Loucy (cell line): Measurements from ENCODE around the gene NEK6.
A peak's percentile ranks its signal among the peaks of the same experiment; 100 is the strongest.
"Not testable (repeated sequence)": the region's sequence is repeated elsewhere in the genome, so short reads cannot be mapped to it uniquely, and the experiment has no call there.

ENCODE experiments used
- H2AFZ ChIP-seq: fragments of 200-600 bp; sonication (generic); 2 replicates; pipeline ENCODE4 v1.6.0; 2016; ENCODE audit warnings: antibody characterized with exemption, mild to moderate bottlenecking, low read length, moderate library complexity
- H3F3A ChIP-seq: fragments of 200-600 bp; 2 replicates; pipeline ENCODE4 v1.6.0; 2016; ENCODE audit warnings: antibody characterized with exemption, low read depth, mild to moderate bottlenecking
- H3K27me3 ChIP-seq: fragments of 200-600 bp; sonication (generic); 2 replicates; pipeline ENCODE4 v1.6.1; 2014; ENCODE audit warnings: low read length, mild to moderate bottlenecking; ENCODE audit not compliant: insufficient read depth, poor library complexity, severe bottlenecking
- H3K36me3 ChIP-seq: fragments of 200-600 bp; sonication (generic); 2 replicates; pipeline ENCODE4 v1.6.1; 2016; ENCODE audit warnings: low read length; ENCODE audit not compliant: insufficient read depth
- H3K4me1 ChIP-seq: fragments of 200-600 bp; sonication (generic); 2 replicates; pipeline ENCODE4 v1.5.1; 2014; ENCODE audit warnings: low read length, mild to moderate bottlenecking; ENCODE audit not compliant: insufficient read depth, poor library complexity, severe bottlenecking
- H3K4me2 ChIP-seq: fragments of 200-600 bp; sonication (generic); 2 replicates; pipeline ENCODE4 v1.6.0; 2014; ENCODE audit warnings: antibody characterized with exemption, low read length, low read depth, mild to moderate bottlenecking; ENCODE audit not compliant: poor library complexity, severe bottlenecking
- H3K4me3 ChIP-seq: fragments of 200-600 bp; sonication (generic); 2 replicates; pipeline ENCODE4 v1.5.1; 2014; ENCODE audit warnings: low read length, mild to moderate bottlenecking, mixed read lengths; ENCODE audit not compliant: poor library complexity, severe bottlenecking
- H3K79me2 ChIP-seq: fragments of 200-600 bp; sonication (generic); 2 replicates; pipeline ENCODE4 v1.6.1; 2014; ENCODE audit warnings: low read length; ENCODE audit not compliant: insufficient read depth
- H3K9ac ChIP-seq: fragments of 200-600 bp; sonication (generic); 2 replicates; pipeline ENCODE4 v1.6.0; 2014; ENCODE audit warnings: mild to moderate bottlenecking, low read depth, low read length, moderate library complexity; ENCODE audit not compliant: poor library complexity, severe bottlenecking
- H3K9me2 ChIP-seq: fragments of 200-600 bp; sonication (generic); replicated peaks from 2 replicates; pipeline ENCODE4 v1.6.1; 2016; ENCODE audit warnings: low read depth, low read length, mixed read lengths
- H3K9me3 ChIP-seq: fragments of 200-600 bp; sonication (generic); 2 replicates; pipeline ENCODE4 v1.6.1; 2014; ENCODE audit warnings: mild to moderate bottlenecking, antibody characterized with exemption, low read length, low read depth; ENCODE audit not compliant: insufficient read depth
- H4K20me1 ChIP-seq: fragments of 200-600 bp; sonication (generic); 2 replicates; pipeline ENCODE4 v1.6.0; 2014; ENCODE audit warnings: antibody characterized with exemption, low read length, mild to moderate bottlenecking; ENCODE audit not compliant: insufficient read depth, poor library complexity, severe bottlenecking
- EZH2phosphoT487 ChIP-seq: fragments of 200-600 bp; IDR thresholded peaks from 2 replicates; pipeline ENCODE4 v1.6.1; 2018; ENCODE audit warnings: antibody characterized with exemption, mild to moderate bottlenecking, moderate library complexity, borderline replicate concordance
- TF ChIP-seq, protein P1 (sequence below): fragments of 200-600 bp; sonication (generic); conservative IDR thresholded peaks from 2 replicates; pipeline ENCODE4 v1.5.1; 2014; ENCODE audit warnings: mild to moderate bottlenecking, antibody characterized with exemption, low read length

The NEK6 gene

DNA sequence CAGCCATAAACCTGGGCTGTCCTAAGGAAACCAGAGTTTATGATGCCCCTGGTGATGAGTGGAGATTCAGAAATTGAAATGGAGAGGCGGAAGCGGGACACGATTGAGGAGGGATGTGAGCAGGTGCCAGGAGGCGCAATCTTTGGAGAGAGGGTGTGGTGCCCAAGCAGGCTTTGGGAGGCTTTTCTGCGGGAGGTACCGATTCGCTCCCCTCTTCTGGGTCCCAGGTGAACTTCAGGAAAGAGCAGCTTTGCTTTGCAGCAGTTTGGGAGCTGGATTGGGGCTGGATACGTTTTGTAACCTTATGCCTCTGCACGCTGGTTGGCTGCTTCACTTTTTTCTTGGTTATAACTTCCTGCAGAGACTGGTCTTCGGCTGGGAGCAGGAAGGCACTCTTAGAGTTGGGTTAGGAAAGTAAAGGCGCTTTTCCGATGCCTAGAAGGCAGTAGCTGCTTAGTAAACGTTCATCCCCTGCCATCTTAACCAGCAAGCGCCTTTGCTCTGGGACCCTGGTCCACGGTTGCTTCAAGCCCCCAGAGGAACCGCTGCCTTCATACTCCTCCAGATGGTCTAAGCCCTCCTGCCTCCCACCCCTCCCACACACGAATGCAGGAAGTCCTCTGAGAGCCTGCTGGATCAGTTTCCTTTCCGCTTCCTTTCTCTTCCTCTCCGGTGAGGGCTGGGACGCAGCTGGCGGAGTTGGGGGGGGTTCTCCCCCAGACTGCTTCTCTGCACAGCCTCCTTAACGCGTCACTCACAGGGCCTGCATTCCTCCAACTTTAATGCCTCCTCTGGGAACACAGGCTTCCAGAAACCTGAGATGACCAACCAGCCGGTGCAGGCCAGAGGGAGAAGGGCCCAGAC lies 15.2 kb upstream of the NEK6 start:
- Histone ChIP-seq H3K4me2 (no peak overlapping the region), H3K4me1 (peaks cover 7% of the 10 kb centered on the region), H3K36me3 (no peaks in the 10 kb centered on the region), H3K9me3 (no peaks in the 10 kb centered on the region), H3K27me3 (no peaks in the 10 kb centered on the region), H3K9me2 (no peaks in the 10 kb centered on the region), H3K9ac (peak overlapping the region; percentile 19), H4K20me1 (no peaks in the 10 kb centered on the region), H3K4me3 (no peak overlapping the region), H3F3A (no peaks in the 10 kb centered on the region), H3K79me2 (no peaks in the 10 kb centered on the region), H2AFZ (peak overlapping the region; percentile 63; the same call in 1 of the 2 replicates)
- TF ChIP-seq, protein P1, sequence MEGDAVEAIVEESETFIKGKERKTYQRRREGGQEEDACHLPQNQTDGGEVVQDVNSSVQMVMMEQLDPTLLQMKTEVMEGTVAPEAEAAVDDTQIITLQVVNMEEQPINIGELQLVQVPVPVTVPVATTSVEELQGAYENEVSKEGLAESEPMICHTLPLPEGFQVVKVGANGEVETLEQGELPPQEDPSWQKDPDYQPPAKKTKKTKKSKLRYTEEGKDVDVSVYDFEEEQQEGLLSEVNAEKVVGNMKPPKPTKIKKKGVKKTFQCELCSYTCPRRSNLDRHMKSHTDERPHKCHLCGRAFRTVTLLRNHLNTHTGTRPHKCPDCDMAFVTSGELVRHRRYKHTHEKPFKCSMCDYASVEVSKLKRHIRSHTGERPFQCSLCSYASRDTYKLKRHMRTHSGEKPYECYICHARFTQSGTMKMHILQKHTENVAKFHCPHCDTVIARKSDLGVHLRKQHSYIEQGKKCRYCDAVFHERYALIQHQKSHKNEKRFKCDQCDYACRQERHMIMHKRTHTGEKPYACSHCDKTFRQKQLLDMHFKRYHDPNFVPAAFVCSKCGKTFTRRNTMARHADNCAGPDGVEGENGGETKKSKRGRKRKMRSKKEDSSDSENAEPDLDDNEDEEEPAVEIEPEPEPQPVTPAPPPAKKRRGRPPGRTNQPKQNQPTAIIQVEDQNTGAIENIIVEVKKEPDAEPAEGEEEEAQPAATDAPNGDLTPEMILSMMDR: no peak
- no peak for TF ChIP-seq EZH2phosphoT487

DNA sequence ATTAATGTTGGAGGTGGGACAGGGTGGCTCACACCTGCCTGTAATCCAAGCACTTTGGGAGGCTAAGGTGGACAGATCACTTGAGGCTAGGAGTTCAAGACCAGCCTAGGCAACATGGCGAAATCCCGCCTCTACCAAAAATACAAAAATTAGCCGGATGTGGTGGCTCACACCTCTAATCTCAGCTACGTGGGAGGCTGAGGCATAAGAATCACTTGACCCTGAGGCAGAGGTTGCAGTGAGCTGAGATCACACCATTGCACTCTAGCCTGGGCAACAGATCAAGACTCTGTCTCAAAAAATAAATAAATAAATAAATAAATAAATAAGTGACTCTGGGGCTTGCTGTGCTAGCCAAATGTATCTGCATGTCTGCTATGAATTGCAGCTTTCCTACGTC lies 10.4 kb upstream of the NEK6 start:
- H3K27me3 ChIP-seq, H3K4me1 ChIP-seq, H3K9me3 ChIP-seq, H3K9me2 ChIP-seq, H4K20me1 ChIP-seq, H3K36me3 ChIP-seq, H3K9ac ChIP-seq, H3K79me2 ChIP-seq, H3F3A ChIP-seq, H3K4me2 ChIP-seq, H2AFZ ChIP-seq, H3K4me3 ChIP-seq: not testable (repeated sequence)

DNA sequence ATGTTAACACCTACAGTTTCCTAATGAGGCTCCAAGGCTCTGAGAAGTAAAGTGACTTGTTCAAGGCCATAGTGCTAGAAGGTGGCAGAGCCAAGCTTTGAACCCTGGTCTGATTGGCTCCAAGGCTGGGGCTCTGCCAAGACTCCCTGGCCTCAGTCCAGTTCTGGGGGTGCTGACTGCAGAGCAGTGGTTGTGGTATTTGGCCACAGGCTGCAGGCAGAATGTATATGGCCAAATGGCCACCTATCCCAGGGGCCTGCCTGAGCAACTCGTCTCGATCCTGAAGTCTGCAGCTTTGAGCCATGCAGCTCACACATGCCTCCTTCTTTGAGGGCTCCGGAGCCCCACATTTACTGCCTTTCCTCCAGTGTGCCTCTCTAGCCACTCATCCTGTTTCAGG lies 9.7 kb upstream of the NEK6 start:
- Histone ChIP-seq H2AFZ (no peak overlapping the region), H3K9me2 (no peaks in the 10 kb centered on the region), H3K79me2 (no peaks in the 10 kb centered on the region), H3K9me3 (no peaks in the 10 kb centered on the region), H3K27me3 (no peaks in the 10 kb centered on the region), H3K36me3 (no peaks in the 10 kb centered on the region), H3K9ac (no peak overlapping the region), H3K4me3 (no peak overlapping the region), H3K4me1 (no peaks in the 10 kb centered on the region), H3K4me2 (no peak overlapping the region), H4K20me1 (no peaks in the 10 kb centered on the region), H3F3A (no peaks in the 10 kb centered on the region)
- TF ChIP-seq EZH2phosphoT487: no peak
- TF ChIP-seq, protein P1: no peak

DNA sequence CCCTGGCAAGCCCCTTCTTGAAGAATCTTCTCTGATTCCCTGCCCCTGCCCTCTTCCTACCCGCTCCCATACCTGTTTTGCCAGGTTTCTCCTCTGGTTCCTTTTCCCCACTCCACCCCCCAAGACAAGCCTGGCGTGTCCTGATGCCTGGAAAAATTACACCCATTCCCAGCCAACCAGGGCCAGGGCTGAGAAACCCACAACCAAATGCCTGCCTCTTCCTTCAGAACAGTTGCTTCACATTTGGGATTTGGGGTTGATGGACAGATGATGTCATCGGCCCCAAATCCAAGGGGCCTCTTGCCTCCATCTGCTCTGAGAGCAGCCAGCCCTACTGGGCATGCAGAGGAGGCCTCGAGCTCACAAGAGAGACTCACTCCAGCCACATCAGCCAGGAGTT lies 8.8 kb upstream of the NEK6 start:
- TF ChIP-seq, protein P1: no peak
- TF ChIP-seq EZH2phosphoT487: no peak
- Histone ChIP-seq H3K27me3 (no peaks in the 10 kb centered on the region), H3K36me3 (no peaks in the 10 kb centered on the region), H3K9me3 (no peaks in the 10 kb centered on the region), H3K9ac (no peak overlapping the region), H3K9me2 (no peaks in the 10 kb centered on the region), H3K4me3 (no peak overlapping the region), H3K4me1 (no peaks in the 10 kb centered on the region), H3K79me2 (no peaks in the 10 kb centered on the region), H3K4me2 (no peak overlapping the region), H3F3A (no peaks in the 10 kb centered on the region), H4K20me1 (no peaks in the 10 kb centered on the region), H2AFZ (no peak overlapping the region)
